Measurements from ENCODE around the gene NRDC.
"Not testable (repeated sequence)": the region's sequence is repeated elsewhere in the genome, so short reads cannot be mapped to it uniquely, and the experiment has no call there.

The NRDC gene

DNA sequence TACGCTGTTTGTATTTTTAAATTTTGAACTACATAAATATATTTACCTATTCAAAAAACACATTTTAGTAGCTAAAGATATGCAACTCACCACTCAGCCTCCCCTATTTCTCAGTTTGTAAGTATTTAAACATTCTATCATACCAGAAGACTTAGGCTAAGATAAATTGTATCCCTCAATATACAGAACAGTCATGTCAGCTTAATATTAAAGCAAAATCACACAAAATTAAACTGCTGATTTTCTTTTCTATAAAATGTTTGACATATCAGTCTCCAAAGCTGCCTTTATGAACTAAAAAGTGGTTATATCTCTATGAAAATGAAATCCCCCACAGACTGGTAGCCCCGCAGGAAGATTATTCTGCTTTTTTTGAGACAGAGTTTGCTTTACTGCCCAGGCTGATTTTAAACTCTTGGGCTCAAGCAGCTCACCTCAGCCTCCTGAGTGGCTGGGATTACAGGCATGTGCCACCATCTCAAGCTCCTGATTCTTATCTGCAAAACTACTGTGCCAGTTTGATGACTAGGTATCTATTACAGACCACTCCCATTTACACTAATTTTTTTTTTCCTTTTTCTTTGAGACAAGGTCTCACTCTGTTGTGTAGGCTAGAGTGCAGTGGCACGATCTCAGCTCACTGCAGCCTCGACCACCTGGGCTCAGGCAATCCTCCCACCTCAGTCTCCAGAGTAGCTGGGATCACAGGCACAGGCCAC, 37.6 kb downstream of the NRDC start:
- no peak for DNase-seq (ENCODE audit: low read depth in 2 of 2)

DNA sequence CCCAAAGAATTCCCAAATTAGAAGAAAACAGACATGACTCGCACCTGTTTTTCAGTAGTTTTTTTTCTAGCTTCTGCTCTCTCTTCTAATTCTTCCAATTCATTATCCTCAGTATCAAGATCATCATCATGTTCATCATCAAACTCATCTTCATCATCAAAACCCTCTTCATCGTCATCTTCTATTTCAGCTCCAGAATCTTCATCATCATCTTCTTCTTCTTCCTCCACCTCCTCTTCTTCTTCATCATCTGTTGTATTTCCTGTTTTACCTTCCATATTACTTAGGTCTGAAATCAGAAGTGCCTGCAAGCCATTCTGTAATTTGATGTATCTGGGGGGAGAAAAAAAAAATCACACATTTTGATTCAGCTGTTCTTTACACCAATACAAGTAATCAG, 38.3 kb downstream of the NRDC start:
- no peak for DNase-seq (ENCODE audit: low read depth in 2 of 2)

DNA sequence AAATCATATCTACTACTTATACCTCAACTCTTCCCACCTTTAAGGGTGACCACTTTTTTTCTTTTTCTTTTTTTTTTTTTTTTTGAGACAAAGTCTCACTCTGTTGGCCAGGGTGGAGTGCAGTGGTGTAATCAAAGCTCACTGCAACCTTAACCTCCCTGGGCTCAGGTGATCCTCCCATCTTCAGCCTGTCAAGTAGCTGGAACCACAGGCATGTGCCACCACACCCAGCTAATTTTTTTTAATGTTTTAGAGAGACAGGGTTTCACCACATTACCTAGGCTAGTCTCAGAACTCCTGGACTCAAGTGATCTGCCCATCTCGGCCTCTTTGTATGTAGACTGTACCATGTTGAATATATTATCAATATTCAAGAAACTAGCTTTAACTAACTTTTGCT, 39.4 kb downstream of the NRDC start:
- no peak for DNase-seq (ENCODE audit: low read depth in 2 of 2)

DNA sequence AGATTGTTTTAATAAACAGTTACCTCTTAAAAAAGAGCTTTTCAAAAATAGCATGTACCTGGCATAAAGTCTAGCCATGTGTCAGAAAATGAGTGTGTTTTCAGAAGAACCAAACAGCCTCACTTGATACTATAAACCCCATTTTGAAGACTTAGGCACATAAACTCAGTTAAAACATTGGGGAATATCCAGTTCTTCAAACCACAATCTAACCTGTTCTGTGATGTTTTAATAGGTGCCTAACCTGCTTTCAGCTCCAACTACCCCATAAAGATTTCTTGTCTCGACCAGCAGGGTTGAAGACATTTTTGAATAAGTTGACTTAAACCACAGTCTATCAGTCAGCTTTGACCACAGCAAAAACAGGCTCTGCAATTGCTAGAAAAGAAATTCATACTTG, 41.3 kb downstream of the NRDC start:
- no peak for DNase-seq (ENCODE audit: low read depth in 2 of 2)

DNA sequence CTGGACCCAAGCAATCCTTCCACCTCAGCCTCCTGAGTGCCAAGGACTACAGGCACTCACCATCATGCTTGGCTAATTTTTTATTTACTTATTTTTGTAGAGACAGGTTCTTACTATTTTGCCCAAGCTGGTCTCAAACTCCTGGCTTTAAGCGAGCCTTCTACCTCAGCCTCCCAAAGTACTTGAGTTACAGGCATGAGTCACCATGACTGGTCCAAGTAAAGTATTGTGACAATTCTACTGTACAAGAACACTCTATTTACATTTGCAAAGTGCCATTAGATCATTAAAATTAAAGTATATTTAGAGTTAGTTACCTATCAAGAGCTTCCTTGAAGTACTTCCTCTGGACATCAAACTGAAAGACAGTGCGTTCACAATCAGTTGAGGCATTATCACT, 44.8 kb downstream of the NRDC start:
- no peak for DNase-seq (ENCODE audit: low read depth in 2 of 2)

DNA sequence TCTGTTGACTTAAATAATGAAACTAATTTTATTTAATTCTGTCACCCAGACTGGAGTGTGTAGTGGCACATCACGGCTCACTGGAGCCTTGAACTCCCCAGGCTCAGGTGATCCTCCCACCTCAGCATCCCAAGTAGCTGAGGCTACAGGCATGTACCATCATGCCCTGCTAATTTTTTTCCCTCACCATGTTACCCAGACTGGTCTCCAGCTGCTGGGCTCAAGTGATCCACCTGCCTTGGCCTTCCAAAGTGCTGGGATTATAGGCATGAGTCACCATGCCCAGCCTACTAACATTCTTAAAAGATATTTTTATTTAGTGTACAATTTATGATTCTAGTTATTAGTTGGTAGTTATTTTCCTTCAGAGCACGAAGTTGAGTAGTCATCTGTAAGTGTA, 49.5 kb downstream of the NRDC start:
- no peak for DNase-seq (ENCODE audit: low read depth in 2 of 2)

DNA sequence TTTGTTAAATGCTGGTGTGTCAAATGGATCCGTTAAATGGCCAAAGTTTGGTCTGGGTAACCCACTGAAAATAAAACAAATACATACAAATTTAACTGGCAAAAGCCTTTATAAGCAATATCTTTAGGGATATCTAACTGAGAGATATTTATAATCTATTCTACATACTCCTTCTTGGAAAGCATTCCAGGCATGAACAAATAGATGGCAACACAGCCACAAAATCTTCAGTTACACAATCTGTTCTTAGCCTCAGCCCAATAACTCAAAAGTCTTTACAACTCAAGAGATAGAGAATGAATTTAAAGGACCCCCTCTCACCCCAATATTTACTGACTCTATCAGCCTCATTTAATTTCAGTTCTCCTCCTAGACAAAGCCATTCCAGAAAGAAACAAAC, 58.7 kb downstream of the NRDC start:
- DNase-seq (ENCODE audit: low read depth in 2 of 2): no peak

DNA sequence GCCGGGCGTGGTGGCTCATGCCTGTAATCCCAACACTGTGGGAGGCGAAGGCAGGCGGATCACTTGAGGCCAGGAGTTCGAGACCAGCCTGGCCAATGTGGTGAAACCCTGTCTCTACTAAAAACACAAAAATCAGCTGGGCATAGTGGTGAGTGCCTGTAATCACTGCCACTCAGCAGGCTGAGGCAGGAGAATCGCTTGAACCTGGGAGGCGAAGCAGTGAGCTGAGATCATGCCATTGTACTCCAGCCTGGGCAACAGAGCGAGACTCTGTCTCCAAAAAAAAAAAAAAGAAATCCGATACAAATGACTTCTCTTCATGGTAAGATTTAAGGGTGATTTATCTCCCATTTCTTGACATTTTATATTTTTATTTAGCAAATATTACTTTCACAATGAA, 59.5 kb downstream of the NRDC start:
- not testable (repeated sequence) for DNase-seq (ENCODE audit: low read depth in 2 of 2)

DNA sequence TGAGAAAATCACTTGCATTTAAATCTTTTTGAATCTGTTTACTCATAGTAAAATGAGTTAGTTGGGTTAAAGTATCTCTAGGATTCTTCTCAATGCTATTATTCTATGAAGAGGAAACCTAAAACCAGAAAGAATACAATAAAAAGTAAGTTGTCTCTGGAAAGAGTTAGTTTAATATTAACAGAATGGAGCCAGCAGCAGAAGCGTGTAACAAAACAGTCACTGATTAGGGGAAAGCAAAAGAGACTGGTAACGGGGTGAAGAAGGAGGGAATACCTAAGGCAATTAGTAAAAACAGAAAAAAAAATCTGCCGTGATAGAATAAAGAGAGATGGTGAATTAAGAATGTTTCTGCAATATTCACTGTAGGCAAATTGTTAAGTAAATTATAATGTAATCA, 60.0 kb downstream of the NRDC start:
- DNase-seq (ENCODE audit: low read depth in 2 of 2): no peak

DNA sequence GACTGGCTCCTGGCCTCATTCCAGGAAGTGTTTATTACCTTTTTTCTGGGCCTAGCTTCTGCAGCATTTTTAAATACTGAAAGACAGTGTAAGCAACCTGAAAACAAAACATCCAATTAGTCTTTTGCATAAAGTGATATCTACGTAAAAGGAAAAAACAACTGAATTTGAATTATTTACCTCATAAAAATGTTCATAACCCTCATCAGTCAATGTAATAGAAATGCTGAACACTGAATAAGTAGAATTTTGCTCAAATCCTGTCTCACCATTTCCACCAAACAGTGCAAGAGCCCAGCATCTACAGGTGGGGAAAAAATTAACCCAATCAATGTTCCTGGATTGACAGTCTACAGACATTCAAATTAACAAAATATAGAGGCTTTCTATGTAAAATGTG, 64.0 kb downstream of the NRDC start:
- no peak for DNase-seq (ENCODE audit: low read depth in 2 of 2)

DNA sequence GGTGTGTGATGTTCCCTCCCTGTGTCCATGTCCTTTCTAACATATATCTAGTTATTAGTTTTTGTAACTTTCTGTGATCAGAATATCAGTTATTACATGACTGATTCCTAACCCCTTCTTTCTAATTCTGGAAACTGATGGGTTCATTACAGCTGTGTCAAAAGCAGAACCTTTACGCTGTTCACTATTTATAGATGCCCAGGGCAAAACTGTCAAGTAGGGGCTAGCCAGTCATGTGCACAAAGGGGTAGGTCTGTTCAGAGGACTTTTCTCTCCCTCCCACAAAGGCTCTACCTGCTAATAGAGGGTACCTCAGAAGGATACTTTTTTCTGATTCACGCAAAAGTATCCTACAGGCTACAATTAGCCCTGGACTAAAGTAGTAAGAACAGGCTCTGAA, 79.2 kb downstream of the NRDC start:
- DNase-seq (ENCODE audit: low read depth in 2 of 2): no peak

DNA sequence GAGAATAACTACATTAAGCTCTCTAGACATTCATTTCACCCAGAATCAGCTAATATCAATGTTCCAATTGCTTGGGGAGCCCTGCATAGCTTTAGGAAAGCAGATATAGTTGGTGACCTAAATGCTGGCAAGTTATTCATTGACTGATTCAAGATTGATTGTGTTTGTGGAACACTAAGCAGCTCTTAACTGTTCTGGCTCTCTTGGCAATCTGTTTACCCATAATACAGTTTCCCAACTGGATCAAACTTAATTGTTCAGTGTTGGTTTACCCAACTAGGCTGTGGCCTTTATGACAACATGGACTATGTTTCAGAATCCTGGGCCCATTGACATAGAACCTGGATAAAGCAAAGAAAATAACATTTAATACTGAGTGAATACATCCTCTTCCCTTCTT, 83.7 kb downstream of the NRDC start:
- DNase-seq (ENCODE audit: low read depth in 2 of 2): no peak

DNA sequence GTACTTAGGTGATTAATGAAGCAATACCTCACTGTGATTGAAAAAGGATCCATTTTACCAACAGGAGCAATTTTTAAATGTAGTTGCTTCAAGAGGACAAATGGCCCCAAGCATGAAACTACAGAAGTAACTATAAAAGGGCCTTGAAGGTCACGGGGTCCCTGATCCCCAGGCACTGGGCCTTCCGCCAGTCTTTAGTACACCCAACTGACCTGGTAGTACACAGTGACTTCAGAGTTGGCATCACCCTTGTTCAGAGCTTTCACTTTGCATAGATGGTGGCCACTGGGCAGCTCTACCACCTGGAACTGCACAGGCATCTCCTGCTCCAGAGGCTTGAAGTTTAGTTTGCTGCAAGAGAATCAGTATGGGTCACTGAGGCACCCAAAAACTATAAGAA, 84.3 kb downstream of the NRDC start:
- no peak for DNase-seq (ENCODE audit: low read depth in 2 of 2)

DNA sequence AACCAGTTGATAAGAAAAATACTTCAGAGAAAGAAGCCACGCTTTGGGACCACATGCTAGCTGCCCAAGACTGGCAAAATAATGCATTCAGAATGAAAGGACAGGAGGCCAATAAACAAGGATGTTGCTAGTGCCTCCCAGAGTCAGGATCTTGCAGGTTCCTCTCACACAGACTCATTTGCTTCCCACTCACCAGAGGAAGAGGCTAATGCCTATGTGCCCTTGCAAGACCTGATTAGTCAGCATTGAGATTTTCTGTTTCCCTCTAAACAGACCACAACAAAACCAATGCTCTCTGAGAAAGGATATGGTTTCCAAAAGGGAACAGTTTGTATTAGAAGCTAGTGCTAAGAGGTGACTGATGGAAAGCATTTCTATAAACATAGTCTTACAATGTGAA, 85.7 kb downstream of the NRDC start:
- DNase-seq (ENCODE audit: low read depth in 2 of 2): no peak

DNA sequence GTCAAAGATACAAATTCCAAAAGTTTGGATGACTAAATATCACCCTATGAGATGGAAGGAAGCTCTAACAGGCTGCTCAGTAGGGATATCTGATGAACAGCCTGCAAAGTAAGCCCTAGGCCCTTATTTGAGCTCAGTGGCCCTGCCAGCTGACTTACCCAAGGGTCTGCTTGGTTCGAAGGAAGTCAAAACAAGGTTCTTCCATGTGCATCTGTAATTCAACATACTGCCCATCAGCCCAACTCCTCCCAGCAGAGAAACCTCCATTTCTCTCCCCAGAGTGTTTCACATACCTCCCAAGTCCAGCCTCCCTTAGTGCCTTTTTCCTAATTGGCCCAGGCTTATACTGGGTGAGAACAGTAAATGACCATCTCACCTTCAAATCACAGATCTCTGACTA, 86.6 kb downstream of the NRDC start:
- no peak for DNase-seq (ENCODE audit: low read depth in 2 of 2)

DNA sequence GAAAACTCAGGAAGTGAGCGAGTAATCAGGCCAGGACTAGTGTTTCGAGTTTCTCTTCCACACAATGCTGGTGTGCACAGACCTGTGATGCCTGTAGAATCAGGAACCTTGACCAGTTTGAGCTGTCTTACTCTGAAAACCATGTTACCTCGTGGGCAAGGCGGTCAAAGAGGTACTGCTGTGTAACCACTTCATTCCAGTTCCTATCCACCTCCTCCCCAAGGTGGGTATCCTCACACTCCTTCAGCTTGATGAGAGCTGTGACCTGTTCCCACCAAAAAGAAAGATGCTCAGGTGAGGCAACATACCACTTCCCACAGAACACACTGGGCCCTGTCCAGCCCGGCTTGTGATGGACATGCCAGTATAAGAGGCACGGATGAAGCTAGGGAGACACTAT, 88.1 kb downstream of the NRDC start:
- no peak for DNase-seq (ENCODE audit: low read depth in 2 of 2)

DNA sequence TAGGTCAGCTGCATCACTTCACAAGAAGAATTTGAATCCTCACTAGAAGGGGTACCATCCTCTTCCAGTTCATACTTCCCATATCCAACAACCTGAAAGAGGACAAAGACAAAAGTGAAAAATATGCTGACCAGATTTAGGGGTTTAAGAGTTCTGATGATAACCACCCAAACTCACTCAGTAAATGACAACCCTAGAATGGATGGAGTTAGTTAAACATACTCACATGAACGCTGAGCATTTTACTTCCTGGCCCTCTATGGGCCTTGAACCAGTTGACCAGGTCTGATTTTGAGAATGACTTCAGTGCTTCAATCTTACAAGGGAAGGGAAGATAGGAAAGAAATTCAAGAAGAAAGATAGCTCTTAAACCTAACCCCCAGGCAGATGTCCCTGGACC, 89.2 kb downstream of the NRDC start:
- DNase-seq (ENCODE audit: low read depth in 2 of 2): no peak

DNA sequence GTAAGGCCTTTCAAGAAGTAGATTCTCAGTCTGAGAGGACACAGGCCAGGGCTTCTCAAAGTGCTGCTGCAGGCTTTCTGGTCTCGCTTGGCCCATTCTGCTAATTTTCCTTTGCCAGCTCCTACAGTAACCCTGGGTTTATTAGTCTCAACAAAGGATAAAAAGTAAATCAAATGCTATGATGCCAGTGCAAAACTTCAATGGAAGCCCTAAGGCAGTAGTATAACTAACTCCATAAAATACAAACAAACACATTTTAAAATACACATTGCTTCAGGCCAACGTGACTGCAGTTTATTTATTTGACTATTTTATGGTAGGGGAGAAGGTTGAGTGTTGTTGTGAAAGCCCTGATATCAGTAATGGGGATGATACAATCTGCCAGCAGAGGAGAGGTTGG, 89.6 kb downstream of the NRDC start:
- no peak for DNase-seq (ENCODE audit: low read depth in 2 of 2)

DNA sequence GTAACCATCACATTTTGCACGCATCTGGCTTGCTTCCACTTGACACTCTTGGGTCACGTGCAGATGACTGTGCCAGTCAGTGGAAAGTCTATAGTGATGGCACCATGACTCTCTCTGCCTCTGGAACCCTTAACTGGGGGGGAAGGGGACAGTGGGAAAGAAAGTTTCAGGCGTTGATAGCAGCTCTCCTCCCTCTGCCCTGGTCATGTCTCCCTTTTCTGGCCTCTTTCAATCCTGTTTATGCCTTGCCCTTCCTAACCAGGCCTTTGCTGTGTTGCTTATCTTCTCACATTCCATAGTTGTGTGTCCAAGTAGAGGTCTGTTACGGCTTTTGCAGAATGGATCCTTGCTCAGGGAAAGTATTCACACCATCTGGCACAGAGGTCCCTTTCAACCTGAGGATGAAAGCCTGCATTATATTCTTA, 93.5 kb downstream of the NRDC start:
- DNase-seq (ENCODE audit: low read depth in 2 of 2): no peak

DNA sequence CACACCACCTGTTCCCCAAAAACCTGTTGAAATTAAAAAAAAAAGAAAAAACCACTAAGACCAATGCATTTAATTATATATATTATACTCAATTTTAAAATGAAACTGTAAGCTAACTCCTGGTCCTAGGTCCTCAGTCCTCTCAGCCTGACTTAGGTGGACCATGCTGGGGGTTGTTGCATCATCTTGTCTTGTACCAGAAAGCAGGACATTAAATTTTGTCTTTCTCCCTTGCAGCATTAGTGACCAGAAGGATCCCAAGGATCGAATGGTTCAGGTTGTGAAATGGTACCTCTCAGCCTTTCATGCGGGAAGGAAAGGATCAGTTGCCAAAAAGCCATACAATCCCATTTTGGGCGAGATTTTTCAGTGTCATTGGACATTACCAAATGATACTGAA, 97.6 kb downstream of the NRDC start:
- DNase-seq (ENCODE audit: low read depth in 2 of 2): no peak

DNA sequence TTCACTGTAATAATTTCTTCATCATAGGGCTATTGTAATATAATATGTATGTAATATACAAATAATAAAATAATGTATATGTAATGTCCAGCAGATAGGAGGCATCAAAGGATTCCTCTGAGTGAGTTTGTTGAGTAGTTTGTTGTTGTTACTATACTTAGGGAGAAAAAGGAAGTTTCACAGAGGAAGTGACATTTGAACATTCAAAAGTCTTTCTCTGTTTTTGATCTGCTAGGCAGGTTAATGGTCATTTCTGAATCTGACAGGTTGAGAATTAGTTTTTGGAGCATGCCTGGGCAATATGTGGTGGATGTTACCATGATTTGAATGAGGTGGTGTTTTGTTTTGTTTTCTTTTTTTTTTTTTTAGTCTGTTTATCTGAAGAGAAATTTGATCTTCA, 102.1 kb downstream of the NRDC start:
- DNase-seq (ENCODE audit: low read depth in 2 of 2): no peak

DNA sequence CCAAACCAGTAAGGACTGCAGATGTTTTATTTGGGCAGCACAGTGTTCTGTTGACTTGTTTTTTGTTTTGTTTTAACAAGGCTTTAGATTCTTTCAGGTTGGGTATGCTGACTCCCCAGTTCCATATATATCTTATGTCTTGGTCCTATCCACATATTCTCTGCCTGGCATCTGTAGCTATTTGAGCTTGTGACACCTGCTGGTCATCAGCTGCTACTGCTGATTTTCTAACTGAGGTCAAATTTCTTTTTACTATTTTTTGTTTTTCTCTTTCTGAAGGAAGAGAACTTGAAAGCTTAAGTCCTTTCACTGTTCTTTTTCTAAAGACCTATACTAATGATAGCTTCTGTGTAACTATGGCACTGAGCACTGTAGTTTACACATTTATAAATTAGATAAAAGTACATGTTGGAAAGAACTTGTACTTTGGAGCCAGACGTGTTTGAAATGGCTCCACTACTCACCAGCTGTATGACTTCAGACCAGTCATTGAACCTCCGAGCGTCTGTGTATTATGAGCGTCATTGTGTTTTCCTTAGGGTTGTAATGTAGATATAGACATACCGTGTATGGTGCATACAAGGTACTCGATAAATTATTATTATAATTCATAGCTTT, 109.4 kb downstream of the NRDC start:
- DNase-seq (ENCODE audit: low read depth in 2 of 2): no peak

DNA sequence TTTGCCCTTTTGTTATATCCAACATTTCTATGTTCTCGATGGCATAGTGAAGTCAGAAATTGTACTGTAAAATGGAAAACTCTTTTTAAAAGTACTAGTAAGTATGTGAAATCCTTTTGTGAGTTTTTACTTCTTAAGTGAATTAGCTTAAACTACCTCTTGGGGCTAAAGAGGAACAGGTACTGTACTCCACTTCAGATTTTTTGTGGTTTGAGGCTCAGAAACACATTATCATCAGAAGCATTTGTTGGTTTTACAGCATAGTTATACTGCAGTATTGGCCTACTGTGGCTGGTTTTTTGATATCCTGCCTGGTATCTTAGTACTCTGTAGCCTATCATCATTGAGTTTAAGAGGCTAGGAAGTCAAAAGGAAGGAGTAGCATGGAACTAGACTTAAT, 117.2 kb downstream of the NRDC start:
- DNase-seq (ENCODE audit: low read depth in 2 of 2): no peak

DNA sequence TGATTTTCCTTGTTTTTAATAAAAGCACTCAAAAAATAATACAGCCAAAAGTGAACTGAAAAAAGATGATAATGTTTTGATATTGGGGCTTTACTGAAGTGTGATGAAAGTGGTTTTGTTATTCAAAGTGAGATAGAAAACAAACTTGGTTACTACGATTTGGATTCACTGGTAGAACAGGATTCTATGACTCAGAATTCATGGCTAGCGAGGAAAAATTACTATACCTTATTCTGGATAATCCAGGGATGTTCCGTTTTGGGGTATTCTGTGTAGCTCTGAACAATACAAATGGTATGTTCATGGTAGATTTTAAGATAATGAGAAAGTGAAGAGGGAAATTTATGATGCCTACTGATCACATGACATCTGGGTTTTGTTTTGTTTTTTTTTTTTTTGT, 117.7 kb downstream of the NRDC start:
- no peak for DNase-seq (ENCODE audit: low read depth in 2 of 2)
